OCI-LY3 (cell line): Measurements from ENCODE around the gene TANC1.

ENCODE experiments used
- CTCF ChIP-seq: fragments of 200-600, 300-600 bp; sonication (generic); IDR thresholded peaks from 2 replicates; pipeline ENCODE4 v1.5.1; 2014; ENCODE audit warnings: antibody characterized with exemption, low read length, low read depth
- EZH2phosphoT487 ChIP-seq: fragments of 200-600 bp; shearing (Covaris generic); IDR thresholded peaks from 2 replicates; pipeline ENCODE4 v1.6.1; 2018; ENCODE audit warnings: antibody characterized with exemption, mixed run types, low read depth

- no peak for TF ChIP-seq CTCF
- no peak for TF ChIP-seq EZH2phosphoT487
These were observed 76.4 kb downstream of the TANC1 start for GRCh38 chr2:159044804-159045286.
